Thyroid gland (tissue), 4 donors: Measurements from ENCODE around the gene DIS3L. TPM values are rescaled to one million over a fixed set of nuclear protein-coding genes. Genes with fewer than 3 reads are reported as not detected.
"Not testable (repeated sequence)": the region's sequence is repeated elsewhere in the genome, so short reads cannot be mapped to it uniquely, and the experiment has no call there.

Experiments used
- DNase-seq, 2 donors: peaks; one replicate each; pipeline ENCODE4 v3.0.0-alpha.2; 2019
- H3K27ac ChIP-seq, 3 donors: fragments of 200-600 bp; sonication (generic); 1 replicate in 2 of 3; 2 replicates in 1 of 3; pipeline ENCODE4 v1.5.1; 2016 to 2019; ENCODE audit warnings: mild to moderate bottlenecking in 1 of 3, moderate library complexity in 1 of 3
- H3K27me3 ChIP-seq: fragments of 200-600 bp; sonication (generic); one replicate; pipeline ENCODE4 v1.5.1; 2019
- H3K36me3 ChIP-seq, 2 donors: fragments of 200-600 bp; sonication (generic); one replicate each; pipeline ENCODE4 v1.5.1; 2016 to 2019
- H3K4me1 ChIP-seq, 2 donors: fragments of 200-600 bp; sonication (generic); one replicate each; pipeline ENCODE4 v1.5.1; 2017 to 2019
- H3K4me3 ChIP-seq, 3 donors: fragments of 200-600 bp; sonication (generic); replicated peaks in 1 of 3; 1 replicate in 2 of 3; 2 replicates in 1 of 3; pipeline ENCODE4 v1.5.1; 2016; ENCODE audit warnings: mild to moderate bottlenecking in 1 of 3
- H3K9me3 ChIP-seq: fragments of 200-600 bp; sonication (generic); one replicate; pipeline ENCODE4 v1.5.1; 2017
- POLR2A ChIP-seq, 2 donors: fragments of 450-650 bp; IDR thresholded peaks; one replicate each; pipeline ENCODE4 v1.6.1; 2017; ENCODE audit warnings: antibody characterized with exemption in 2 of 2, mild to moderate bottlenecking in 2 of 2, moderate library complexity in 1 of 2
- WGBS, 2 donors: methylation state at CpG; one replicate each; pipeline ENCODE4 v1.1.5; 2017; 5-methylcytosine and 5-hydroxymethylcytosine counted together
- intact Hi-C: fragments of 100-400 bp; cut with DNase I; formaldehyde crosslinking; loops from one replicate; pipeline ENCODE4 v1.15.1; 2023
- total RNA-seq, 4 donors: library from RNA; depleted of rRNA; stranded (reverse); fragments of >200 nt; gene quantifications; one replicate each; pipeline ENCODE4 v1.2.3, GENCODE V29; 2016
- TF ChIP-seq, protein P1 (sequence below), 6 experiments: fragments of 200-600 bp in 3 of 6; fragments of 450-650 bp in 3 of 6; sonication (generic) in 3 of 6; IDR thresholded peaks; one replicate each; pipeline ENCODE4 v1.5.1; 2016 to 2019; ENCODE audit warnings: antibody characterized with exemption in 6 of 6, mild to moderate bottlenecking in 2 of 6, inconsistent platforms in 1 of 6, moderate library complexity in 1 of 6

The DIS3L gene
- total RNA-seq, 4 donors from 2014 or later = 20.8 to 49.8 (median 37.8) TPM

DNA sequence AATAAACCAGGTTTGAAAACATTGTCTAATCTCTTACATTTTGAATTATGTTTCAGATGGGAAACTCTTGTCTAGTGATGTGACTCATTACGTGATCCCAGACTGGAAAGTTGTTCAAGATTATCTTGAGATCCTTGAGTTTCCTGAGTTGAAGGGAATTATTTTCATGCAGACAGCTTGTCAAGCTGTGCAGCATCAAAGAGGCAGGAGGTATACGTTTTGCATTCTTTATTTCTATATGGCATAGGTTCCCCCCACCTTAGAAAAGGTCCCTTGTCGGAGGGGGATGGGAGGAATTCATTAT is 1.5 kb downstream of the DIS3L start:
- Histone ChIP-seq H3K36me3 (no peaks in the 10 kb centered on the region), H3K27me3 (no peaks in the 10 kb centered on the region), H3K4me3 (peak overlapping the region in 1 of 3 donors; percentile 68), H3K27ac (peak overlapping the region; percentile 77 to 92 (median 91)), H3K9me3 (no peaks in the 10 kb centered on the region), H3K4me1 (peaks cover 20% of the 10 kb centered on the region in 2 donors)
- TF ChIP-seq, protein P1, sequence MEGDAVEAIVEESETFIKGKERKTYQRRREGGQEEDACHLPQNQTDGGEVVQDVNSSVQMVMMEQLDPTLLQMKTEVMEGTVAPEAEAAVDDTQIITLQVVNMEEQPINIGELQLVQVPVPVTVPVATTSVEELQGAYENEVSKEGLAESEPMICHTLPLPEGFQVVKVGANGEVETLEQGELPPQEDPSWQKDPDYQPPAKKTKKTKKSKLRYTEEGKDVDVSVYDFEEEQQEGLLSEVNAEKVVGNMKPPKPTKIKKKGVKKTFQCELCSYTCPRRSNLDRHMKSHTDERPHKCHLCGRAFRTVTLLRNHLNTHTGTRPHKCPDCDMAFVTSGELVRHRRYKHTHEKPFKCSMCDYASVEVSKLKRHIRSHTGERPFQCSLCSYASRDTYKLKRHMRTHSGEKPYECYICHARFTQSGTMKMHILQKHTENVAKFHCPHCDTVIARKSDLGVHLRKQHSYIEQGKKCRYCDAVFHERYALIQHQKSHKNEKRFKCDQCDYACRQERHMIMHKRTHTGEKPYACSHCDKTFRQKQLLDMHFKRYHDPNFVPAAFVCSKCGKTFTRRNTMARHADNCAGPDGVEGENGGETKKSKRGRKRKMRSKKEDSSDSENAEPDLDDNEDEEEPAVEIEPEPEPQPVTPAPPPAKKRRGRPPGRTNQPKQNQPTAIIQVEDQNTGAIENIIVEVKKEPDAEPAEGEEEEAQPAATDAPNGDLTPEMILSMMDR (IDR thresholded peaks at IDR 0.05) = no peak
- TF ChIP-seq POLR2A (IDR thresholded peaks at IDR 0.05) = no peak
- intact Hi-C loops = no loop called here
- DNase-seq = no peak
- WGBS, 2 donors = 52 to 56% methylated on average over 3 of the region's 3 CpGs

DNA sequence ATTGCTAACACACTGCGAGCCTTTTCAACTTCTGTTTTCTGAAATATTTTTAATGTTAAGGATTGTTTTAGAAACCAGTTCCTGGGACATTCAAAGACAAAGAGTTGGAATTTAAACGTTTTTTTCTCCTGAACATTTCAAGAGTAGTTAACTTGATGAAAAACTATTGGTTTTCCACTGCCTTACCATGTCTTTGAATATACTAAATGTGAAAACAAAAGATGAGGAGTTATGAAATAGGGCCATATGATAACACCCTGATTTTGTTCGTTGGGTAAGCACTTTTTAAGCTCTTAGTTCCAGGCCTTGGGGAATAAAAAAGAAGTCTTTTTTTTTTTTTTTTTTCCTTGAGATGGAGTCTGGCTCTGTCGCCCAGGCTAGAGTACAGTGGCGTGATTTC is 2.8 kb downstream of the DIS3L start:
- TF ChIP-seq, protein P1 (IDR thresholded peaks at IDR 0.05) = no peak
- TF ChIP-seq POLR2A (IDR thresholded peaks at IDR 0.05) = no peak
- no peak overlapping the region for H3K27ac ChIP-seq
- H3K4me1 ChIP-seq = peaks cover 20% of the 10 kb centered on the region in 2 donors
- DNase-seq = no peak
- no peaks in the 10 kb centered on the region for H3K36me3 ChIP-seq
- no peaks in the 10 kb centered on the region for H3K27me3 ChIP-seq
- H3K9me3 ChIP-seq = no peaks in the 10 kb centered on the region
- H3K4me3 ChIP-seq = no peak overlapping the region
- 82 to 87% methylated on average over 5 of the region's 5 CpGs for WGBS, 2 donors
- intact Hi-C loops = no loop called here

DNA sequence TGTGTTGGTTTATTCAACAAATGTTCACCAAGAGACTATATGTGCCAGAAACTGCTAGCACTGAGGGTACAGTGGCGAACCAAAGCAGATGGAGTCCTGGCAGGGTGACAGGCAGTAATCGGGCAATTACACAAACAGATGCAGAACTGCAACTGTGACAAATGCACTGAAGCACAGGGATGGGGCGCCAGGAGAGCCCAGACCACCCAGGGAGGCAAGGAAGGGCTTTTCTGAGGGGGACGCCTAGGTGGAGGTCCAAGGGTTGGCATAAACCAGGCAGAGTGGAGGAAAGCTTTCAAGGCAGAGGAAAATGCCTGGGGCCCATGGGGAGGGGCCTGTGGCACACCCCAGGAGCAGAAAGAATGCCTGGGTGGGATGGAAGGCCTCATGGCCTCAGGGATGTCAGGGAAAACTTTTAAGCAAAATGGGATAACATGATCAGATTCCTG is 5.5 kb downstream of the DIS3L start:
- no peak overlapping the region for H3K4me3 ChIP-seq
- intact Hi-C loops = no loop called here
- WGBS, 2 donors = 76 to 81% methylated on average over 4 of the region's 4 CpGs

DNA sequence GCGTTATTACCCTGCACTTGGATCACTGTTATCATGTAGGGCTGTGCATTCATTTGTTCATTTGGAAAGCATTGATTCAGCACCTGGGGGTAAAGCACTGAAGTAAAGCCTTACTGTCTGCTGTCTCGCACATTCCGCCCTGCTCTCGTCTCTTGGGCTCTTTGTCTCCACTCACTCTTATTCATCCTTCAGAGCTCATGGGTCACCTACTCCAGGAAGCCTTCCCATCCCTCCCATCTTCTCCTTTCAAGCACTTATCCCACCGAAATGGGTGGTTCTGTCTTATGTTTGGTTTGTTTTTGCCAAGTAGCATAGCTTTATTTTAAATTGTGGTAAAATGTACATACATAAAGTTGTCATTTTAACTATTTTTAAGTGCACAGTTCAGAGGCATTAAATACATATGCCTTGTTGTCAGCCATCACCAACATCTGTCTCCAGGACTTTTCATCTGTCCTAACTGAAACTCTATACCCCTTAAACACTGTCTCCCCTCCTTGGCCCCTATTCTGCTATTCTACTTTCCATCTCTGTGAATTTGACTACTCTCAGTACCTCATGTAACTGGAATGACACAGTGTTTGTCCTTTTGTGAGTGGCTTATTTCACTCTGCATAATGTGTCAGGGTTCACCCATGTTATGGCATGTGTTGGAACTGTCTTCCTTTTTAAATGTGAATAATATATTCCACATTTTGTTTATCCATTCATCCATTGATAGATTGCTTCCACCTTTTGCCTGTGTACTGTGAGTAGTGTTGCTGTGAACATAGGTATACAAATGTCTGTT is 9.3 kb downstream of the DIS3L start:
- Histone ChIP-seq H3K27ac (no peak overlapping the region), H3K9me3 (no peaks in the 10 kb centered on the region), H3K27me3 (no peaks in the 10 kb centered on the region), H3K4me1 (no peaks in the 10 kb centered on the region), H3K4me3 (no peak overlapping the region), H3K36me3 (no peaks in the 10 kb centered on the region)
- DNase-seq = no peak
- intact Hi-C loops = no loop called here
- TF ChIP-seq POLR2A (IDR thresholded peaks at IDR 0.05) = no peak
- TF ChIP-seq, protein P1 (IDR thresholded peaks at IDR 0.05) = no peak
- WGBS, 2 donors = 77 to 92% methylated on average over 5 of the region's 5 CpGs

More for the DNA sequence above, 5.5 kb downstream of the DIS3L start:
- H3K27ac ChIP-seq = no peak overlapping the region
- no peak for DNase-seq
- no peaks in the 10 kb centered on the region for H3K9me3 ChIP-seq
- no peak for TF ChIP-seq POLR2A (IDR thresholded peaks at IDR 0.05)
- peaks cover 9 to 10% of the 10 kb centered on the region in 2 donors for H3K4me1 ChIP-seq
- H3K27me3 ChIP-seq = no peaks in the 10 kb centered on the region
- no peaks in the 10 kb centered on the region for H3K36me3 ChIP-seq

DNA sequence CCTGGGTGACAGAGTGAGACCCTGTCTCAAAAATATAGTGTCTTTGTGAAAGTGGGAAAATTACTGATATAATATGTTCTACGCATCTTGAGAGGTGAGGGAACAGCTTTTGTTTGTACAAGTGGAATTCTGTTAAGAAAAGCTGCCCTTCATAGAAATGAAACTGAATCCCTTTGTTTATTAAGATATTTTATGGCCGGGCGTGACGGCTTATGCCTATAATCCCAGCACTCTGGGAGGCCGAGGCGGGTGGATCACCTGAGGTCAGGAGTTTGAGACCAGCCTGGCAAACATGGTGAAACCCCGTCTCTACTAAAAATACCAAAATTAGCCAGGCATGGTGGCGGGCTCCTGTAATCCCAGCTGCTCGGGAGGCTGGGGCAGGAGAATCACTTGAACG is 11.1 kb downstream of the DIS3L start:
- H3K4me3 ChIP-seq, intact Hi-C loops, H3K36me3 ChIP-seq, H3K9me3 ChIP-seq, DNase-seq, H3K27me3 ChIP-seq, H3K27ac ChIP-seq, H3K4me1 ChIP-seq: not testable (repeated sequence)
- 92 to 98% methylated on average over 10 of the region's 10 CpGs for WGBS, 2 donors

DNA sequence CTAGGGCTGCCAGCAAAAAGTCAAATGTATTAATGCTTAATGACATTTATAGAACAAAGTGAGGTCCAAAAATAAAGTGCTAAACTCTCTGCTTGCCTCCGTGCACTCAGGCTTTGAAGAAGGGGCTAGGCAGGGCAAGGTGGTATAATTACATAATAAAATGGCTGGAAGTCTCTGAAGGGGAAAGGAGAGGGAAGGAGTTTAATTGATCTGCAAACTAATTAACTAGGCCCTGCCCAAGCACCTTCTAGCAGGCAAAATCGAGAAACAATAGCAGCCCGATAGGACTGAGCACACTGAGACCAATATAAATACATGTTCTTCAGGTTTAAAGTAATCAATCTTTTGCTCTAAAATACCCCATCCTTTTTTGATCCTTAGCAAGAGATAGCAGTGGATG is 13.0 kb downstream of the DIS3L start:
- peaks cover 4 to 5% of the 10 kb centered on the region in 2 donors for H3K4me1 ChIP-seq
- WGBS, 2 donors = 90 to 92% methylated on average over 3 of the region's 3 CpGs
- no peak overlapping the region for H3K27ac ChIP-seq
- peaks cover 0 to 9% of the 10 kb centered on the region in 2 donors for H3K36me3 ChIP-seq
- DNase-seq = no peak
- H3K4me3 ChIP-seq = no peak overlapping the region
- no peak for TF ChIP-seq POLR2A (IDR thresholded peaks at IDR 0.05)
- TF ChIP-seq, protein P1 (IDR thresholded peaks at IDR 0.05) = no peak
- H3K9me3 ChIP-seq = no peaks in the 10 kb centered on the region
- no peaks in the 10 kb centered on the region for H3K27me3 ChIP-seq
- intact Hi-C loops = no loop called here
